ENCODE measurements around the gene MACROD2. TPM values are rescaled to one million over a fixed set of nuclear protein-coding genes. Genes with fewer than 3 reads are reported as not detected.

The MACROD2 gene
- polyA plus RNA-seq, 2 of the 4 experiments (the other 2 are of a cell fraction): 0.96 to 1.3 TPM

GRCh38 chr20:15256676-15257568 is 1261.6 kb downstream of the MACROD2 start (continued):
- TF ChIP-seq, protein P1, sequence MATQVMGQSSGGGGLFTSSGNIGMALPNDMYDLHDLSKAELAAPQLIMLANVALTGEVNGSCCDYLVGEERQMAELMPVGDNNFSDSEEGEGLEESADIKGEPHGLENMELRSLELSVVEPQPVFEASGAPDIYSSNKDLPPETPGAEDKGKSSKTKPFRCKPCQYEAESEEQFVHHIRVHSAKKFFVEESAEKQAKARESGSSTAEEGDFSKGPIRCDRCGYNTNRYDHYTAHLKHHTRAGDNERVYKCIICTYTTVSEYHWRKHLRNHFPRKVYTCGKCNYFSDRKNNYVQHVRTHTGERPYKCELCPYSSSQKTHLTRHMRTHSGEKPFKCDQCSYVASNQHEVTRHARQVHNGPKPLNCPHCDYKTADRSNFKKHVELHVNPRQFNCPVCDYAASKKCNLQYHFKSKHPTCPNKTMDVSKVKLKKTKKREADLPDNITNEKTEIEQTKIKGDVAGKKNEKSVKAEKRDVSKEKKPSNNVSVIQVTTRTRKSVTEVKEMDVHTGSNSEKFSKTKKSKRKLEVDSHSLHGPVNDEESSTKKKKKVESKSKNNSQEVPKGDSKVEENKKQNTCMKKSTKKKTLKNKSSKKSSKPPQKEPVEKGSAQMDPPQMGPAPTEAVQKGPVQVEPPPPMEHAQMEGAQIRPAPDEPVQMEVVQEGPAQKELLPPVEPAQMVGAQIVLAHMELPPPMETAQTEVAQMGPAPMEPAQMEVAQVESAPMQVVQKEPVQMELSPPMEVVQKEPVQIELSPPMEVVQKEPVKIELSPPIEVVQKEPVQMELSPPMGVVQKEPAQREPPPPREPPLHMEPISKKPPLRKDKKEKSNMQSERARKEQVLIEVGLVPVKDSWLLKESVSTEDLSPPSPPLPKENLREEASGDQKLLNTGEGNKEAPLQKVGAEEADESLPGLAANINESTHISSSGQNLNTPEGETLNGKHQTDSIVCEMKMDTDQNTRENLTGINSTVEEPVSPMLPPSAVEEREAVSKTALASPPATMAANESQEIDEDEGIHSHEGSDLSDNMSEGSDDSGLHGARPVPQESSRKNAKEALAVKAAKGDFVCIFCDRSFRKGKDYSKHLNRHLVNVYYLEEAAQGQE (IDR thresholded peaks at IDR 0.05): no peak
- no peak for TF ChIP-seq HEYL (CRISPR knock-in tag; IDR thresholded peaks at IDR 0.05)

- ATAC-seq (no peak), DNase-seq (ENCODE audit: low read depth in 1 of 2, low spot score in 1 of 2) (no peak), FAIRE-seq (no peak)
- Histone ChIP-seq H3K27ac (no peak overlapping the region), H3K9me3 (no peaks in the 10 kb centered on the region), H3K4me3 (no peak overlapping the region), H3K4me1 (no peaks in the 10 kb centered on the region), H3K4me2 (no peak overlapping the region)
- POLR2A ChIA-PET: no interaction called here
- 43% methylated on average over 1 of the region's 1 CpG for WGBS (ENCODE audit: missing lambda C conversion rate)
- TF ChIP-seq FOSL2 (IDR thresholded peaks at IDR 0.05) (no peak), FOSL2 (CRISPR knock-in tag; IDR thresholded peaks at IDR 0.05) (peak; percentile 24; the same call in 1 of the 2 replicates), FOXS1 (CRISPR knock-in tag; IDR thresholded peaks at IDR 0.05) (no peak)
- CTCF ChIA-PET: no interaction called here
Observed at GRCh38 chr20:15257569-15257870, 1262.2 kb downstream of the MACROD2 start.

GRCh38 chr20:15265581-15266309 is 1270.4 kb downstream of the MACROD2 start:
- no peak for ATAC-seq

More at GRCh38 chr20:15265581-15266309, 1270.4 kb downstream of the MACROD2 start:
- FAIRE-seq: no peak
- DNase-seq (ENCODE audit: low read depth in 1 of 2, low spot score in 1 of 2): no peak
- 31% methylated on average over 1 of the region's 1 CpG for WGBS (ENCODE audit: missing lambda C conversion rate)
- ChIA-PET POLR2A (no interaction called here), CTCF (interaction anchor here (0.5 to 0.9 kb wide), 3 partner anchors 124 to 421 kb away, joined by 3 to 4 read pairs (median 4); no protein-coding TSS in a partner anchor)
- Histone ChIP-seq H3K4me3 (no peak overlapping the region), H3K9me3 (no peaks in the 10 kb centered on the region; the same call in 2 of the 3 replicates), H3K4me1 (no peaks in the 10 kb centered on the region), H3K4me2 (no peak overlapping the region), H3K27ac (no peak overlapping the region)
- TF ChIP-seq, protein P1 (IDR thresholded peaks at IDR 0.05): no peak
- TF ChIP-seq JUNB (IDR thresholded peaks at IDR 0.05): no peak
- no peak for TF ChIP-seq MYC (IDR thresholded peaks at IDR 0.05; ENCODE audit: borderline replicate concordance, low read length)
- TF ChIP-seq, protein P2, sequence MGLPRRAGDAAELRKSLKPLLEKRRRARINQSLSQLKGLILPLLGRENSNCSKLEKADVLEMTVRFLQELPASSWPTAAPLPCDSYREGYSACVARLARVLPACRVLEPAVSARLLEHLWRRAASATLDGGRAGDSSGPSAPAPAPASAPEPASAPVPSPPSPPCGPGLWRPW (IDR thresholded peaks at IDR 0.05): no peak
- no peak for TF ChIP-seq KDM5A (IDR thresholded peaks at IDR 0.05)
- no peak for TF ChIP-seq POLR2A (IDR thresholded peaks at IDR 0.05; ENCODE audit: low read length)
- TF ChIP-seq CTCF (IDR thresholded peaks at IDR 0.05): no peak
- TF ChIP-seq ATOH8 (CRISPR knock-in tag; IDR thresholded peaks at IDR 0.05; ENCODE audit: low read depth): no peak
- TF ChIP-seq HEYL (CRISPR knock-in tag; IDR thresholded peaks at IDR 0.05): no peak

All from A549 (cell line).